ENCODE data around the gene AP1M2.
A peak's percentile ranks its signal among the peaks of the same experiment; 100 is the strongest.

AP1M2 gene

GRCh38 chr19:10587022-10587838 is at the start of gene AP1M2:
TSS of gene AP1M2 (minus strand) at chr19:10587312. CDS start at chr19:10587231, 81 bp downstream.
- peak within 1 kb of the TSS; percentile 50; the same call in 1 of the 2 replicates for H3K27ac ChIP-seq (ENCODE audit: low read depth, low read length)
- no peaks in the 10 kb centered on the region for H3K4me1 ChIP-seq (ENCODE audit: control insufficient read depth, insufficient read depth, low read length)
- H3K4me3 ChIP-seq (ENCODE audit: low read depth, low read length): peak within 1 kb of the TSS; percentile 90
- H3K27me3 ChIP-seq (ENCODE audit: control insufficient read depth, insufficient read depth, low read length): peaks cover 9% of the 10 kb centered on the region; the same call in 1 of the 2 replicates
- peaks cover 8% of the 10 kb centered on the region; the same call in 1 of the 2 replicates for H3K36me3 ChIP-seq (ENCODE audit: control insufficient read depth, insufficient read depth, low read length)
- no peaks in the 10 kb centered on the region for H3K9me3 ChIP-seq (ENCODE audit: control insufficient read depth, insufficient read depth, low read depth, low read length)
- H3K9ac ChIP-seq (ENCODE audit: low read length): peak within 1 kb of the TSS; percentile 68

GRCh38 chr19:10636304-10636972 is 49.3 kb upstream of the AP1M2 start:
- peaks cover 79% of the 10 kb centered on the region for H3K36me3 ChIP-seq (ENCODE audit: control insufficient read depth, insufficient read depth, low read length)
- no peaks in the 10 kb centered on the region for H3K9me3 ChIP-seq (ENCODE audit: control insufficient read depth, insufficient read depth, low read depth, low read length)
- H3K4me1 ChIP-seq (ENCODE audit: control insufficient read depth, insufficient read depth, low read length): no peaks in the 10 kb centered on the region
- no peaks in the 10 kb centered on the region for H3K27me3 ChIP-seq (ENCODE audit: control insufficient read depth, insufficient read depth, low read length)
- H3K4me3 ChIP-seq (ENCODE audit: low read depth, low read length): no peak overlapping the region
- no peak overlapping the region for H3K27ac ChIP-seq (ENCODE audit: low read depth, low read length)
- no peak overlapping the region for H3K9ac ChIP-seq (ENCODE audit: low read length)

GRCh38 chr19:10634963-10635362 is 47.9 kb upstream of the AP1M2 start:
- Histone ChIP-seq H3K4me3 (ENCODE audit: low read depth, low read length) (no peak overlapping the region), H3K36me3 (ENCODE audit: control insufficient read depth, insufficient read depth, low read length) (peaks cover 77% of the 10 kb centered on the region)

GRCh38 chr19:10634430-10634829 is 47.3 kb upstream of the AP1M2 start:
- Histone ChIP-seq H3K27me3 (ENCODE audit: control insufficient read depth, insufficient read depth, low read length) (no peaks in the 10 kb centered on the region), H3K9me3 (ENCODE audit: control insufficient read depth, insufficient read depth, low read depth, low read length) (no peaks in the 10 kb centered on the region), H3K4me3 (ENCODE audit: low read depth, low read length) (no peak overlapping the region), H3K9ac (ENCODE audit: low read length) (no peak overlapping the region), H3K27ac (ENCODE audit: low read depth, low read length) (no peak overlapping the region), H3K4me1 (ENCODE audit: control insufficient read depth, insufficient read depth, low read length) (no peaks in the 10 kb centered on the region), H3K36me3 (ENCODE audit: control insufficient read depth, insufficient read depth, low read length) (peaks cover 74% of the 10 kb centered on the region)

More at GRCh38 chr19:10634963-10635362, 47.9 kb upstream of the AP1M2 start:
- no peaks in the 10 kb centered on the region for H3K27me3 ChIP-seq (ENCODE audit: control insufficient read depth, insufficient read depth, low read length)
- H3K4me1 ChIP-seq (ENCODE audit: control insufficient read depth, insufficient read depth, low read length): no peaks in the 10 kb centered on the region
- H3K9ac ChIP-seq (ENCODE audit: low read length): no peak overlapping the region
- no peak overlapping the region for H3K27ac ChIP-seq (ENCODE audit: low read depth, low read length)
- no peaks in the 10 kb centered on the region for H3K9me3 ChIP-seq (ENCODE audit: control insufficient read depth, insufficient read depth, low read depth, low read length)

GRCh38 chr19:10631874-10632273 is 44.8 kb upstream of the AP1M2 start:
- Histone ChIP-seq H3K4me3 (ENCODE audit: low read depth, low read length) (no peak overlapping the region), H3K9ac (ENCODE audit: low read length) (no peak overlapping the region), H3K27ac (ENCODE audit: low read depth, low read length) (no peak overlapping the region), H3K9me3 (ENCODE audit: control insufficient read depth, insufficient read depth, low read depth, low read length) (no peaks in the 10 kb centered on the region), H3K4me1 (ENCODE audit: control insufficient read depth, insufficient read depth, low read length) (no peaks in the 10 kb centered on the region), H3K27me3 (ENCODE audit: control insufficient read depth, insufficient read depth, low read length) (no peaks in the 10 kb centered on the region), H3K36me3 (ENCODE audit: control insufficient read depth, insufficient read depth, low read length) (peaks cover 70% of the 10 kb centered on the region)

DNA sequence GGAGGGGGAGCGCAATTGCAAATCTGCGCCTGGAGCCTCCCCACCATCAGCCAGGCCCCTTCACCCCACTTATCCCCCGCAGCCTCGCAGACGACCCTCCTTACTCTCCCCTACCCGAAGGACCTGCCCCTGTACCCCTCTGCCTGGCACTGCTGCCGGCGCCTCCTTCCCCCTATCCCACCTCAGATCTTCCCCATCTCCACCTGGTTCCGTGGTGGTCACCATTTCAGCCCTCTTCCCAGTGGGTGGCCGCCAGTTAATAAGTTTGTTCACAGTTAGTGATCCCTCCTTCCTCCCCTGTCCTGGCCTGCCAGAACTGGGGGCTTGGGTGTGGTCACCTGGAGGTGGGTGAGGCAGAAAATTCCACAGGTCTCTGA is 38.6 kb upstream of the AP1M2 start:
- no peaks in the 10 kb centered on the region for H3K9me3 ChIP-seq (ENCODE audit: control insufficient read depth, insufficient read depth, low read depth, low read length)
- H3K36me3 ChIP-seq (ENCODE audit: control insufficient read depth, insufficient read depth, low read length): peaks cover 21% of the 10 kb centered on the region
- H3K9ac ChIP-seq (ENCODE audit: low read length): peak overlapping the region; percentile 64
- peak overlapping the region; percentile 68; the same call in 1 of the 2 replicates for H3K27ac ChIP-seq (ENCODE audit: low read depth, low read length)
- no peaks in the 10 kb centered on the region for H3K27me3 ChIP-seq (ENCODE audit: control insufficient read depth, insufficient read depth, low read length)
- H3K4me3 ChIP-seq (ENCODE audit: low read depth, low read length): peak overlapping the region; percentile 77
- H3K4me1 ChIP-seq (ENCODE audit: control insufficient read depth, insufficient read depth, low read length): peaks cover 9% of the 10 kb centered on the region

DNA sequence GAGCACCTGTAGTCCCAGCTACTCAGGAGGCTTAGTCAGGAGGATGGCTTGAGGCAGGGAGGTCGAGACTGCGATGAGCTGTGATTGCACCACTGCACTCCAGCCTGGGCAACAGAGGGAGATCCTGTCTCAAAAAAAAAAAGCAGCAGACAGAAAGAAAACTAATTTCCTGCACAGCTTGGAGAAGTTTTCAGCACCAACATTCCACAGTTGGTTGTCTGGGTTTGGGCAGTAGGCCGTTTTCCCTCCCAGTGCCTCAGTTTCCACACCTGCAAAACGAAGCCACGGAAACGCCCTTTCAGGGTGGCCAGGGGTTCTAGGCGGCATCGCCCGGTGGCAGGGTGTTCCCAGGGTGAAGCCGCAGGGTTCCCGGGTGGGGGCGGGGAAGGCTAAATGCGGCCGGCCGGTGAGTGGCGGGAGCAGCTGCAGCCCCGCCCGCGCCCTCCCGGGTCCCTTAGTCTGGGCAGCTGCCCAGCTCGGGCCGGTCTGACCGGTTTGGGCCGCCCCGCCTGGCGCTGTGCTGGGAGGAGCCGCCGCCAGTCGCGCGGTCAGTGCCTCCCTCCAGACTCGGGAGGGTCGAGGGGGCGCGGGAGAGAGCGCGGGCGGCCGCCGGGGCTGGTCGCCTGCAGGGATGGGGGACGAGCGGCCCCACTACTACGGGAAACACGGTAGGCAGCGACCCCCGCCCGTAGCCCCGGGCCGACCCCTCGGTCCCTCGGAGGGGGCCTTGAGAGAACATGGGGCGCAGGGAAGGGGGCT is 38.1 kb upstream of the AP1M2 start, which contains the start of gene SLC44A2:
Gene SLC44A2 (plus strand): TSS at position 551 of the 759 bp plus-strand sequence. CDS start 81 bp downstream, at position 632.
- peaks cover 19% of the 10 kb centered on the region for H3K36me3 ChIP-seq (ENCODE audit: control insufficient read depth, insufficient read depth, low read length)
- H3K4me1 ChIP-seq (ENCODE audit: control insufficient read depth, insufficient read depth, low read length): peaks cover 9% of the 10 kb centered on the region
- peak within 1 kb of the TSS; percentile 77 for H3K4me3 ChIP-seq (ENCODE audit: low read depth, low read length)
- no peaks in the 10 kb centered on the region for H3K9me3 ChIP-seq (ENCODE audit: control insufficient read depth, insufficient read depth, low read depth, low read length)
- no peaks in the 10 kb centered on the region for H3K27me3 ChIP-seq (ENCODE audit: control insufficient read depth, insufficient read depth, low read length)
- H3K9ac ChIP-seq (ENCODE audit: low read length): peak within 1 kb of the TSS; percentile 66
- H3K27ac ChIP-seq (ENCODE audit: low read depth, low read length): peak within 1 kb of the TSS; percentile 68

- Histone ChIP-seq H3K9ac (ENCODE audit: low read length) (no peak overlapping the region), H3K9me3 (ENCODE audit: control insufficient read depth, insufficient read depth, low read depth, low read length) (no peaks in the 10 kb centered on the region), H3K36me3 (ENCODE audit: control insufficient read depth, insufficient read depth, low read length) (peaks cover 16% of the 10 kb centered on the region), H3K27me3 (ENCODE audit: control insufficient read depth, insufficient read depth, low read length) (no peaks in the 10 kb centered on the region), H3K4me1 (ENCODE audit: control insufficient read depth, insufficient read depth, low read length) (peaks cover 9% of the 10 kb centered on the region), H3K27ac (ENCODE audit: low read depth, low read length) (no peak overlapping the region), H3K4me3 (ENCODE audit: low read depth, low read length) (peak overlapping the region; percentile 77; the same call in 1 of the 2 replicates)
Observed at GRCh38 chr19:10624585-10624984, 37.5 kb upstream of the AP1M2 start.

DNA sequence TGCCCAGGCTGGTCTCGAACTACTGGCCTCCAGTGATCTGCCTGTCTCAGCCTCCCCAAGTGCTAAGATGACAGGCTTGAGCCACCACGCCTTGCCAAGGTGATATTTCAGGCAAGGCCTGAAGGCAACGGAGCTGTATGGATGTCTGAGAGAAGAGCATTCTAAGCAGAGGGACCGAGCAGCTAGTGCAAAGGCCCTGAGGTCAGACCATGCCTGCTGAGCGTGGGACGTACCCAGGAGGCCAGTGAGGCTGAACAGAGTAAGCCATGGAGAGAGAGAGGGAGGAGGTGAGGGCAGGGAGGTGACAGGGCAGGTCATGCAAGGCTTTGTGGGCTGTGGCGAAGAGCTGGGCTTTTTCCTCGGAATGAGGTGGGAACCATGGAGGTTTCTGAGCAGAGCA is 34.9 kb upstream of the AP1M2 start:
- H3K4me1 ChIP-seq (ENCODE audit: control insufficient read depth, insufficient read depth, low read length): peaks cover 9% of the 10 kb centered on the region
- H3K9me3 ChIP-seq (ENCODE audit: control insufficient read depth, insufficient read depth, low read depth, low read length): no peaks in the 10 kb centered on the region
- no peak overlapping the region for H3K9ac ChIP-seq (ENCODE audit: low read length)

GRCh38 chr19:10620786-10621185 is 33.7 kb upstream of the AP1M2 start:
- H3K4me3 ChIP-seq (ENCODE audit: low read depth, low read length): no peak overlapping the region
- no peaks in the 10 kb centered on the region for H3K9me3 ChIP-seq (ENCODE audit: control insufficient read depth, insufficient read depth, low read depth, low read length)
- H3K27ac ChIP-seq (ENCODE audit: low read depth, low read length): no peak overlapping the region
- H3K9ac ChIP-seq (ENCODE audit: low read length): no peak overlapping the region
- no peaks in the 10 kb centered on the region; the same call in 1 of the 2 replicates for H3K36me3 ChIP-seq (ENCODE audit: control insufficient read depth, insufficient read depth, low read length)
- H3K4me1 ChIP-seq (ENCODE audit: control insufficient read depth, insufficient read depth, low read length): peaks cover 9% of the 10 kb centered on the region
- H3K27me3 ChIP-seq (ENCODE audit: control insufficient read depth, insufficient read depth, low read length): no peaks in the 10 kb centered on the region

More for the DNA sequence above, 34.9 kb upstream of the AP1M2 start:
- no peak overlapping the region for H3K4me3 ChIP-seq (ENCODE audit: low read depth, low read length)
- H3K27me3 ChIP-seq (ENCODE audit: control insufficient read depth, insufficient read depth, low read length): no peaks in the 10 kb centered on the region
- no peak overlapping the region for H3K27ac ChIP-seq (ENCODE audit: low read depth, low read length)
- H3K36me3 ChIP-seq (ENCODE audit: control insufficient read depth, insufficient read depth, low read length): no peaks in the 10 kb centered on the region; the same call in 1 of the 2 replicates
